Measurements from ENCODE around the gene TIMM10.

Gene TIMM10

GRCh38 chr11:57523419-57523818, 7.1 kb downstream of the TIMM10 start:
- no peak for TF ChIP-seq CTCF (conservative IDR thresholded peaks at IDR 0.05)
- no peak overlapping the region for H3K27ac ChIP-seq

GRCh38 chr11:57521116-57521515, 9.4 kb downstream of the TIMM10 start:
- no peak overlapping the region for H3K27ac ChIP-seq
- no peak for TF ChIP-seq CTCF (conservative IDR thresholded peaks at IDR 0.05)

GRCh38 chr11:57516061-57516443, 14.5 kb downstream of the TIMM10 start:
- no peak for TF ChIP-seq CTCF (conservative IDR thresholded peaks at IDR 0.05)
- peak overlapping the region; percentile 73; the same call in 1 of the 2 replicates for H3K27ac ChIP-seq

- no peak for TF ChIP-seq CTCF (conservative IDR thresholded peaks at IDR 0.05)
- H3K27ac ChIP-seq: peak within 1 kb of the TSS; percentile 73
Measured at GRCh38 chr11:57515332-57516060, 15.1 kb downstream of the TIMM10 start, which contains the start of gene SLC43A1. SLC43A1 (minus strand) TSS chr11:57515702; CDS start chr11:57514111, 1,591 bp downstream.

GRCh38 chr11:57514538-57515331, 15.8 kb downstream of the TIMM10 start:
- no peak for TF ChIP-seq CTCF (conservative IDR thresholded peaks at IDR 0.05)
- peak overlapping the region; percentile 73 for H3K27ac ChIP-seq

GRCh38 chr11:57513911-57514537, 16.5 kb downstream of the TIMM10 start:
- H3K27ac ChIP-seq: peak overlapping the region; percentile 73
- TF ChIP-seq CTCF (conservative IDR thresholded peaks at IDR 0.05): no peak

GRCh38 chr11:57513452-57513795, 17.1 kb downstream of the TIMM10 start:
- no peak for TF ChIP-seq CTCF (conservative IDR thresholded peaks at IDR 0.05)
- H3K27ac ChIP-seq: no peak overlapping the region
